HepG2 (cell line): ENCODE data around the gene KIF5B. TPM values are rescaled to one million over a fixed set of nuclear protein-coding genes. Genes with fewer than 3 reads are reported as not detected.

Experiments
- ATAC-seq: fragments of 200-7000 bp; cut with Tn5 transposase; 3 replicates; pipeline ENCODE4 v1.9.1; 2020; ENCODE audit warnings: mild to moderate bottlenecking, moderate library complexity
- BruUV-seq: library from RNA; stranded (reverse); fragments of 400-500 nt; replicated peaks from 2 replicates; lab custom pipeline; 2021; lab: Mats Ljungman, UMichigan
- CTCF ChIA-PET: fragments of 300-600 bp; formaldehyde crosslinking; extraction: SDS; loops from one replicate; lab custom pipeline; 2021; ENCODE audit warnings: low total read pairs, inconsistent platforms, low intra/inter-chr PET ratio; lab: Yijun Ruan, JAX
- POLR2A ChIA-PET: fragments of 350-600 bp; sonication (Branson Sonifier 250); formaldehyde crosslinking; loops from one replicate; lab custom pipeline; 2020; ENCODE audit warnings: antibody characterized with exemption, inconsistent platforms; lab: Yijun Ruan, JAX
- DNase-seq: peaks from one replicate; pipeline ENCODE4 v3.0.0-alpha.2; 2015; ENCODE audit warnings: low spot score
- FAIRE-seq: peaks from 3 replicates; lab custom pipeline; 2011; peaks lifted over from hg19 to GRCh38; lab: Jason Lieb, UNC
- H2AFZ ChIP-seq: one replicate; pipeline ENCODE4 v1.6.1; 2011; ENCODE audit warnings: low read length, inconsistent platforms
- H3K27ac ChIP-seq: fragments of 300-600 bp; 3 replicates; pipeline ENCODE4 v1.8.0; 2011; ENCODE audit warnings: mixed run types, mild to moderate bottlenecking, mixed read lengths, low read length, inconsistent platforms; ENCODE audit not compliant: insufficient read depth; ENCODE audit errors: extremely low read length
- H3K27me3 ChIP-seq, 2 experiments: fragments of 200-600 bp in 1 of 2; 2 replicates in 1 of 2; 3 replicates in 1 of 2; pipeline versions ENCODE4 v1.6.0 to v1.8.0; 2011; ENCODE audit warnings: low read length in 2 of 2, mild to moderate bottlenecking in 2 of 2, moderate library complexity in 2 of 2, inconsistent platforms in 1 of 2; ENCODE audit not compliant: insufficient read depth in 2 of 2, control insufficient read depth in 1 of 2
- H3K36me3 ChIP-seq, 2 experiments: fragments of 200-600 bp in 1 of 2; replicated peaks in 1 of 2; 2 replicates in 1 of 2; 3 replicates in 1 of 2; pipeline versions ENCODE4 v1.5.1 to v1.8.0; 2011; ENCODE audit warnings: low read length in 2 of 2, inconsistent platforms in 1 of 2; ENCODE audit not compliant: insufficient read depth in 2 of 2, control insufficient read depth in 1 of 2
- H3K4me1 ChIP-seq: 2 replicates; pipeline ENCODE4 v1.5.1; 2012; ENCODE audit warnings: low read length, inconsistent platforms; ENCODE audit not compliant: insufficient read depth
- H3K4me2 ChIP-seq: 2 replicates; pipeline ENCODE4 v1.6.0; 2011; ENCODE audit warnings: low read depth, low read length, inconsistent platforms
- H3K4me3 ChIP-seq, 3 experiments: fragments of 200-600 bp in 1 of 3; sonication (generic), shearing (Covaris generic) in 1 of 3; replicated peaks in 1 of 3; 2 replicates each; pipeline ENCODE4 v1.5.1; 2011 to 2016; ENCODE audit warnings: low read length in 3 of 3, inconsistent platforms in 2 of 3, low read depth in 2 of 3, mild to moderate bottlenecking in 2 of 3, control low read depth in 1 of 3, mixed read lengths in 1 of 3; ENCODE audit not compliant: insufficient read depth in 1 of 3
- H3K79me2 ChIP-seq: one replicate; pipeline ENCODE4 v1.6.1; 2011; ENCODE audit warnings: low read length, inconsistent platforms; ENCODE audit not compliant: insufficient read depth
- H3K9ac ChIP-seq: 2 replicates; pipeline ENCODE4 v1.6.0; 2011; ENCODE audit warnings: mild to moderate bottlenecking, low read depth, low read length, inconsistent platforms; ENCODE audit not compliant: insufficient read depth
- H3K9me3 ChIP-seq: 2 replicates; pipeline ENCODE4 v1.5.1; 2012; ENCODE audit warnings: mild to moderate bottlenecking, low read length
- H4K20me1 ChIP-seq: 2 replicates; pipeline ENCODE4 v1.6.0; 2011; ENCODE audit warnings: inconsistent platforms, mild to moderate bottlenecking, low read length, moderate library complexity; ENCODE audit not compliant: insufficient read depth
- ARHGAP35 ChIP-seq: sonication (generic); formaldehyde crosslinking; IDR thresholded peaks from 2 replicates; pipeline ENCODE4 v1.9.0; 2022; ENCODE audit warnings: mild to moderate bottlenecking, inconsistent platforms, moderate library complexity, missing genetic modification reagents, borderline replicate concordance
- CBFB ChIP-seq: sonication (generic); formaldehyde crosslinking; IDR thresholded peaks from 2 replicates; pipeline ENCODE4 v1.4.0; 2020; ENCODE audit warnings: missing genetic modification reagents
- NAIF1 ChIP-seq: sonication (generic); formaldehyde crosslinking; IDR thresholded peaks from 2 replicates; pipeline ENCODE4 v1.5.0; 2020; ENCODE audit warnings: mild to moderate bottlenecking, missing genetic modification reagents, borderline replicate concordance
- PRDM15 ChIP-seq: sonication (generic); formaldehyde crosslinking; IDR thresholded peaks from 2 replicates; pipeline ENCODE4 v1.4.0; 2020; ENCODE audit warnings: missing genetic modification reagents
- RARA ChIP-seq: IDR thresholded peaks from 2 replicates; pipeline ENCODE4 v1.6.1; 2016; ENCODE audit warnings: missing genetic modification reagents, missing compliant biosample characterization
- SSRP1 ChIP-seq: IDR thresholded peaks from 2 replicates; pipeline ENCODE4 v1.6.1; 2016; ENCODE audit warnings: control low read depth
- ZBTB40 ChIP-seq, 2 experiments: fragments of 450-650 bp in 1 of 2; sonication (generic) in 1 of 2; formaldehyde crosslinking in 1 of 2; IDR thresholded peaks; 2 replicates each; pipeline versions ENCODE4 v1.6.1 to v1.8.0; 2016 to 2022; ENCODE audit warnings: antibody characterized with exemption in 1 of 2, mild to moderate bottlenecking in 1 of 2, missing genetic modification reagents in 1 of 2
- ZNF136 ChIP-seq: sonication (generic); formaldehyde crosslinking; IDR thresholded peaks from 2 replicates; pipeline ENCODE4 v1.8.1; 2022; ENCODE audit warnings: low read depth, mild to moderate bottlenecking, moderate library complexity, missing genetic modification reagents
- ZNF557 ChIP-seq: sonication (generic); formaldehyde crosslinking; IDR thresholded peaks from 2 replicates; pipeline ENCODE4 v1.4.0; 2020; ENCODE audit warnings: missing genetic modification reagents
- ZSCAN12 ChIP-seq: sonication (generic); formaldehyde crosslinking; IDR thresholded peaks from 2 replicates; pipeline ENCODE4 v1.9.0; 2021; ENCODE audit warnings: mild to moderate bottlenecking, missing genetic modification reagents
- ZSCAN25 ChIP-seq: sonication (generic); formaldehyde crosslinking; IDR thresholded peaks from 2 replicates; pipeline ENCODE4 v1.8.0; 2022; ENCODE audit warnings: mild to moderate bottlenecking, missing genetic modification reagents
- WGBS: methylation state at CpG from one replicate; pipeline ENCODE4 v1.1.6; 2017; ENCODE audit warnings: low lambda C conversion rate; 5-methylcytosine and 5-hydroxymethylcytosine counted together
- in situ Hi-C: cut with HindIII; loops from 2 replicates; pipeline ENCODE4 v1.10.0; 2017; ENCODE audit warnings: low pct_unique_long_range_greater_than_20kb; ENCODE audit not compliant: extremely low pct_ligation_motif_present
- intact Hi-C: fragments of 100-400 bp; cut with micrococcal nuclease; formaldehyde crosslinking; loops from one replicate; pipeline ENCODE4 v1.10.0; 2022; ENCODE audit not compliant: unreplicated experiment
- polyA plus RNA-seq, 8 experiments: library from polyadenylated mRNA; depleted of rRNA in 3 of 8; stranded (reverse) in 7 of 8; unstranded in 1 of 8; fragments of >200 nt; fragmentation: Illumina TruSeq in 4 of 8; extraction: Trizol in 4 of 8; gene quantifications; 2 replicates each; pipeline versions ENCODE4 v1.2.1 to v1.2.3, GENCODE V29; 2011 to 2016; ENCODE audit warnings: low read depth in 4 of 8, missing spikeins in 1 of 8, mixed read lengths in 1 of 8; ENCODE audit not compliant: insufficient read depth in 1 of 8
- total RNA-seq, 5 experiments: library from RNA; depleted of rRNA; stranded (reverse); fragments of >200 nt; fragmentation: Illumina TruSeq; extraction: Trizol; gene quantifications; 2 replicates each; pipeline ENCODE4 v1.2.3, GENCODE V29; 2016; ENCODE audit warnings: low read depth in 1 of 5

The KIF5B gene
- total and polyA plus RNA-seq, 2 of the 13 experiments (the other 11 are each of a cell fraction or from before 2014, with no cell fraction given), result 34.3 to 133 TPM

GRCh38 chr10:31977440-31978155, 78.6 kb downstream of the KIF5B start:
- no peak for FAIRE-seq
- ChIA-PET CTCF (no interaction called here), POLR2A (no interaction called here)
- no peak for ATAC-seq
- intact Hi-C loops, result no loop called here
- Histone ChIP-seq H3K4me1 (peaks cover 17% of the 10 kb centered on the region), H3K9me3 (no peaks in the 10 kb centered on the region), H3K27me3 (no peaks in the 10 kb centered on the region; a peak in 1 of 5 replicates), H3K4me2 (no peak overlapping the region), H2AFZ (no peak overlapping the region), H3K79me2 (no peaks in the 10 kb centered on the region), H3K9ac (no peak overlapping the region), H3K36me3 (no peaks in the 10 kb centered on the region), H3K27ac (no peak overlapping the region), H4K20me1 (no peaks in the 10 kb centered on the region), H3K4me3 (no peak overlapping the region)
- no TSS peak for BruUV-seq
- DNase-seq, result no peak
- in situ Hi-C loops, result no loop called here
- WGBS, result 91% methylated on average over 5 of the region's 5 CpGs
- TF ChIP-seq ZBTB40 (IDR thresholded peaks at IDR 0.05) (no peak), ZBTB40 (CRISPR knock-in tag; IDR thresholded peaks at IDR 0.05) (no peak), ARHGAP35 (no peak), NAIF1 (CRISPR knock-in tag) (no peak), ZSCAN12 (CRISPR knock-in tag) (no peak), PRDM15 (no peak), ZNF136 (CRISPR knock-in tag) (no peak), ZNF557 (CRISPR knock-in tag) (no peak), RARA (CRISPR knock-in tag) (no peak), CBFB (no peak), ZSCAN25 (no peak), SSRP1 (CRISPR knock-in tag) (no peak)
